Right ventricle myocardium superior (tissue), 1 donor: ENCODE data around the gene VARS1. TPM values are rescaled to one million over a fixed set of nuclear protein-coding genes. Genes with fewer than 3 reads are reported as not detected.
"Not testable (repeated sequence)": the region's sequence is repeated elsewhere in the genome, so short reads cannot be mapped to it uniquely, and the experiment has no call there.

Source experiments
- ATAC-seq: fragments of 200-7000 bp; cut with Tn5 transposase; one replicate; pipeline ENCODE4 v1.9.1; 2020; ENCODE audit warnings: mild to moderate bottlenecking; ENCODE audit not compliant: poor library complexity
- DNase-seq: peaks from one replicate; pipeline ENCODE4 v3.0.0-alpha.2; 2020
- intact Hi-C: fragments of 100-400 bp; cut with DNase I; formaldehyde crosslinking; loops from one replicate; pipeline ENCODE4 v1.11.2; 2022
- total RNA-seq: library from RNA; stranded (reverse); fragmentation: NEBNext Ultra II Directional; extraction: Animal tissue kit (Norgen Biotek cat#: 25700); gene quantifications from one replicate; pipeline ENCODE4 v1.2.1, GENCODE V29; 2021
- donor health status: DM: no; HTN: yes; CAD: no; lungs with severe emphysema.

The VARS1 gene
- total RNA-seq, 1 donor from 2014 or later = 22.1 TPM

GRCh38 chr6:31825553-31825952, 30.0 kb upstream of the VARS1 start:
- intact Hi-C loops = no loop called here
- ATAC-seq = no peak
- DNase-seq = no peak

DNA sequence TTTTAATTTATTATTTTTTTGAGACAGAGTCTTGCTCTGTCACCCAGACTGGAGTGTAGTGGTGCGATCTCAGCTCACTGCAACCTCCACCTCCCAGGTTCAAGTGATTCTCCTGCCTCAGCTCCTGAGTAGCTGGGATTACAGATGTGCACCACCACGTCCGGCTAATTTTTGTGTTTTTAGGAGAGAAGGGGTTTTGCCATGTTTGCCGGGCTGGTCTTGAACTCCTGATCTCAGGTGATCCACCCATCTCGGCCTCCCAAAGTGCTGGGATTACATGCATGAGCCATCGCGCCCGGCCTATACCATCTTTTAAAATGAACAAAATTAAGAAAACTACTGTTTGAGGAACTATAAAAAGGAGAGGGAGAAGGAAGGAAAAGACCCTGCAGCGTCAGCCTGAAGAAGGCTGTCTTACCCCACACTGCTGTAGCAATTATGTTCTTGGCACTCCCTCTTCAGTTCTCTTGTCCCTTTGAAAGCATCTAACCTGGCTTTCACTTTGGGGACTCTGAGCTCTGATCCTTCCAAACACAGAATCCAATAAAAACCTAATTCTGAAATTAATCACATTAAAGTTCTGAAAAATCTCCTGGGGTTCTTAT, 28.1 kb upstream of the VARS1 start:
- intact Hi-C loops, ATAC-seq, DNase-seq: not testable (repeated sequence)

DNA sequence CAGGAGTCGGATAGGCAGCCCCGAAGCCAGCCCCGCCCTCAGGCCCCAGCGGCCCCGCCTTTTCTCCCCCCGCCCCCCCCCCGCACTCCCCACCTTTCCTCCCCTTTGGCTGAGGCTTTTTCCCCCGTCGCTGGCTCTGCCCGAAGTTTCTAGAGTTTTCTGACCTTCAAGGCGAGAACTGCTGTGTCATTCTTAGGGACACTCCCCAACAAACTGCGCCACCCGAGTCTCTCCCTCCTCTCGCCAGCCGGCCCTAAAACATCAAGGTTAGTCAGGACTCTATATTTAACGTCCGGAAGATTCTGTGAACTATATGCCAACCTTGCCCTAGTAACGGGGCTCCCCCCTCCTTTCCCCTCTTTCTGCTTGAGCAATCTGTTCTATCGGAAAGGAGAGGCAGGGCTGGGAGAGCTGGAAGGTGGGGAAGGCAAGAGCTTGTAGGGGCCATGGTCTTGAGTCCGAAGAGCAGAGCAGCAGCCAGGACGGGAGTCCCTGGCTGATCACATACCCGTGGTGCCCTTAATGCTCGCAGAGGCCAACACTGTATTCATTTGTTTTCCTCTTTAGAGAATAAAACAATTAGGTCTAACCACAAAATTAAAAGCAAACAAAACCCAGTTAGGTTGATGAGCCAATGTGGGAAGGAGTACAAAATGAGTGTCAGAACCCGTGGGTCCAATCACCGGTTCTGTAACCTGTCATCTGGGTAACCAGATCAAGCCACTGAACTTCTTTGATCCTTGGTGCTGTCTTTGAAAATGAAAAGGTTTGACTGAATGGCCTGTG, 26.7 kb upstream of the VARS1 start:
- intact Hi-C loops = no loop called here
- DNase-seq = peak; percentile 88
- ATAC-seq = peak; percentile 71

DNA sequence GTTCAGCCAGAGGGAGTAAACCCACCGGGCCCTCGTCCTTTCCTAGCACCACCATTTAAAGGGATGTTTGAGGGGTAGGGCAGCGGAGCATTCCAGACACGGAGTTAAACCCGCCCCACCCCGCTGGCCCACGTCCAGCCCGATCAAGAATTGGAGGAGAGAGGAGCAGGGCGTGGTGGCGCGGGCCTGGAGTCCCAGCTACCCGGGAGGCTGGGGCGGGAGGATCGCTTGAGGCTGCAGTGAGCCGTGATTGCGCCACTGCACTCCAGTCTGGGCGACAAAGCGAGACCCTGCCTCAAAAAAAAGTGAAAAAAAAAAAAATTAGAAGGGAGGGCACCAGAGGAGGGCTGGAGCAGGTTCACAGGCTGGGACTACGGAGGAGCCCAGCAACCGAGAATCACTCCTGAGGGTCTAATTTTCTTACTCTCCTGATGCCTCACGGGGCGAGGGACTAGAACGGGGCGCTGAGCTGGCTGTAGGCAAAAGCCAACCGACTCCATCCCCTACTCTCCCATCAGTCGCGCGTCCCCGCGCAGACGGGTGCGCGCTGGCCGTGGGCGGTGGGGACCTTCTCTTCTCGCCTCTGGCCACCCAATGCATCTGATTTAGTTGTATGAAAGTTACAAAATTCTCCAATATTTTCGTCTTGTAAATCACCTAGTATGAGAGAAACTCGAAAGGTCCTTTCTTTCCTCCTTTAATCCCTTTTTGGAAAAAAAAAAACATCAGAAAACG, 25.9 kb upstream of the VARS1 start:
- peak; percentile 51 for ATAC-seq
- intact Hi-C loops = no loop called here
- peak; percentile 89 for DNase-seq

- ATAC-seq, intact Hi-C loops: not testable (repeated sequence)
- peak; percentile 1 for DNase-seq
Observed at GRCh38 chr6:31820399-31820798, 24.8 kb upstream of the VARS1 start.

DNA sequence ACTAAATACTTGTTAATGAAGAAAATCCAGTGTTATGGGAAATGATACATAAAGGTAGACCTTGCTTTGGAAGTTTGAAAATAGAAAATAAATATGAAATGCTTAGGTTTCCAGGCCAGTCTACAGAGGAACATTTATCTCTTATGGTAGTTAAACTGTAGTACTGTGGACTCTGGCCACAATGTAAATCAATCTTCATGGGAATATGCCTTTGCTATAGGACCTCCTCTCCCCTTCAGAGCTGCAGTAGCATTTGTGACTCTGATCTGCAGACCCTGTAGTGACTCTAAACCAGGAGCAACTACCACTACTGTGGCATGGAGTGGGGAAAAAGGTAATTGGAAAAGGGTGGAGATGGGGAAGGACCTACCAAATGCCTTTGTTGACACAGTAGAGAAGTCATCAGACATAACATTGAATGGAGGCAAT, 24.3 kb upstream of the VARS1 start:
- DNase-seq = no peak
- ATAC-seq = no peak
- intact Hi-C loops = no loop called here

GRCh38 chr6:31817929-31818511, 22.5 kb upstream of the VARS1 start:
- DNase-seq, ATAC-seq, intact Hi-C loops: not testable (repeated sequence)

- DNase-seq, intact Hi-C loops, ATAC-seq: not testable (repeated sequence)
Observed at GRCh38 chr6:31817133-31817928, 21.8 kb upstream of the VARS1 start.

- ATAC-seq (peak; percentile 82), DNase-seq (peak; percentile 95)
- intact Hi-C loops = no loop called here
Observed at GRCh38 chr6:31815025-31815838, 19.7 kb upstream of the VARS1 start, which contains the start of the genes HSPA1A and HSPA1L. TSS of gene HSPA1A (plus strand) at chr6:31815543. CDS start at chr6:31815757, 214 bp downstream. TSS of gene HSPA1L (minus strand) at chr6:31815283. CDS start at chr6:31811972, 3,311 bp downstream.

DNA sequence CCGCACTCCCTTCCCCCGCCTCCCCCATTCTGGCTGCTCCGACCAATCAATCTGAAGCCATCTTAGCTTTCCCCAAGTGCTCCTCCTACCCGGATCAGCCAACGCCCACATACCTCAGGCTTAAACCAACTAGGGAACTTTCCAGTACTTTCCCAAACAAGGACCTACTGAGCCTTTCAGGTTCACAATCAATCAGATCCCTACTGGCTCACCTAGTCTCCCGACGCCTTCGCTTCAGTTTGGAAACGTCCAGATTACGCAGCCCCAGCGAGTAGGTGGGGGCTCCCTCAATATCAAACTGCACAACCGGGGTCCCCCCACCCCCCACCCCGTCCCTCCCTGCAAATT, 19.1 kb upstream of the VARS1 start:
- peak; percentile 83 for ATAC-seq
- intact Hi-C loops = no loop called here
- peak; percentile 96 for DNase-seq

DNA sequence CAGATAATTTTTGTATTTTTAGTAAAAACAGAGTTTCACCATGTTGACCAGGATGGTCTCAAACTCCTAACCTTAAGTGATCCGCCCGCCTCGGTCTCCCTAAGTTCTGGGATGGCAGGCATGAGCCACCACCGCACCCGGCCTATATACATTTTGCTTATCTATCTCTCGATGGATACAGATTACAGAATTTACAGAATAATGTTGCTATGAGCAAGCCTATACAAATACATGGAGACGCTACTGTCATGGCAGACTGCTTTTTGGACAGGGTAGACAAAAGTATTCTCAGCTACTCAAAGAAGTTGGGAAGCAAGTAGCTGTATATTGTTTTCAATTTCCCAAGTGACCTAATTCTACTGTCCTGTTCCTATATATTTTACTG, 17.9 kb upstream of the VARS1 start:
- DNase-seq = no peak
- intact Hi-C loops = no loop called here
- ATAC-seq = no peak

DNA sequence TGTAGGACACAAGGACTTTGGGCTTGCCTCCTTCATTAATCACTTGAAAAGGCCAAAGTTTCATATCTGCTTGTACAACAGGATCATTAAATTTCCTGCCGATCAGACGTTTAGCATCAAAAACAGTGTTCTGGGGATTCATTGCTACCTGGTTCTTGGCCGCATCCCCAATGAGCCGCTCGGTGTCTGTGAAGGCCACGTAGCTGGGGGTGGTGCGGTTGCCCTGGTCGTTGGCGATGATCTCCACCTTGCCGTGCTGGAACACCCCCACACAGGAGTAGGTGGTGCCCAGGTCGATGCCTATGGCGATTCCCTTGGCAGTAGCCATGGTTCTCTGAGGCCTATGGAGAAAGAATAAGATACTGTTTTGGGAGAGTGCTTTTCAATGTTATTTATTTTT, 16.1 kb upstream of the VARS1 start:
- intact Hi-C loops = no loop called here
- DNase-seq (no peak), ATAC-seq (no peak)

DNA sequence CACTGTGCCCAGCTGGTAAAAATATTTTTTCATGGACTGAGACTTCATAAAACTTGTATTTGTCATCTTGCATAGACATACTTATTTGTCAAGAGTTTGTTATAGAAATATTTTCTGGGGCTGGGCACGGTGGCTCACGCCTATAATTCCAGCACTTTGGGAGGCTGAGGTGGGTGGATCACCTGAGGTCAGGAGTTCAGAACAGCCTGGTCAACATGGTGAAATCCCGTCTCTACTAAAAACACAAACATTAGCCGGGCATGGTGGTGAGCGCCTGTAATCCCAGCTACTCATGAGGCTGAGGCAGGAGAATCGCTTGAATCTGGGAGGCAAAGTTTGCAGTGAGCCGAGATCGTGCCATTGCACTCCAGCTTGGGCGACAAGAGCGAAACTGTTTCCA, 13.0 kb upstream of the VARS1 start:
- DNase-seq, intact Hi-C loops, ATAC-seq: not testable (repeated sequence)

DNA sequence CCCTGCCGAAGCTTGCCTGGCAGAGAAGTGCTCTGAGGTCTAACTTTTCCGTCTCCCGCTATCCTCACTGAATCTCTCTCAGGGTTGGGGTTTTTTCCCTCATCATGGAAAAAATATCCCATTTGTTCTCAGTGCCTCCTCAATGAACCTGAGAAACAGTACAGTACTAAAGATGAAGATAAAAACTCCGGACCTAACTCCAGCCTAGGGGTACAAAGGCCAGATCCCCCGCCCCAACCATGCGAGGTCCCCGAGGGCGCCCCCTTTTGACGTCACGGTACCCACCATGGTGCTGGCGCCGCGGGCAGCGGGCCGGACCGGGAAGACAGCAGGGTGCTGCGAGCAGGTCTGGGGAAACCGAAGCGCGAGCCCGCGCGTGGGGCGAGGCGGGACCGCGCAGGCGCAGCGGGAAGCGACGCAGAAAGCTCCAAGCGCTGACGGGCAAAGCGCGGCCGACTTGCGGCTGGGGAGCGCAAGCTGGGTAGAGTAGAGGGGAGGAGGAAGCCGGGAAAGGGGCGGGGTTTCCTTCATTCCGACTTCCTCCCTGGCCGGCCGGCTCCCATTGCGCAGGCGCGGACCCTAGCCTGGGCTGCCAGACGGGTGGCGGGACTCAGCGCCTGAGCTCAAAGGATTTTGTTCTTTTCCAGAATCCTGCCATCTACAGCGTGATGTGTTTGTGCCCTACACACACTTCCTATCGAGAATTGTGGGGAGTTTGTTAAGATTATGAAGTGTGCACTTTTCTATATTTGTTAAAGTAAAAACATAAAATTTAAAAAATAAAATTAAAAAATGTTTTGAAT, 11.1 kb upstream of the VARS1 start, which contains the start of gene LSM2:
Gene LSM2, minus strand, starts transcription at position 497 of the 803 bp plus-strand sequence. Its CDS starts 209 bp downstream, at position 288.
- DNase-seq (peak; percentile 99), ATAC-seq (peak; percentile 99)
- intact Hi-C loops = no loop called here

GRCh38 chr6:31805939-31806469, 10.5 kb upstream of the VARS1 start:
- intact Hi-C loops = no loop called here
- no peak for ATAC-seq

More at GRCh38 chr6:31805939-31806469, 10.5 kb upstream of the VARS1 start:
- no peak for DNase-seq
